Measurements from ENCODE around the gene NEMP1.

GRCh38 chr12:57090924-57091637 lies 12.5 kb upstream of the NEMP1 start:
- TF ChIP-seq POLR2AphosphoS5 (IDR thresholded peaks at IDR 0.05; ENCODE audit: low read depth, low read length) (no peak), TAF1 (IDR thresholded peaks at IDR 0.05; ENCODE audit: borderline replicate concordance, low read depth, low read length) (no peak)

Data from GM12892 (cell line).